GM12874 (cell line): ENCODE measurements around the gene THUMPD1.

Source experiments
- CTCF ChIP-seq: IDR thresholded peaks from 2 replicates; pipeline ENCODE4 v1.5.1; 2011; ENCODE audit warnings: low read depth, mild to moderate bottlenecking, control low read depth, low read length, moderate library complexity; ENCODE audit not compliant: insufficient read depth

Gene THUMPD1, protein sequence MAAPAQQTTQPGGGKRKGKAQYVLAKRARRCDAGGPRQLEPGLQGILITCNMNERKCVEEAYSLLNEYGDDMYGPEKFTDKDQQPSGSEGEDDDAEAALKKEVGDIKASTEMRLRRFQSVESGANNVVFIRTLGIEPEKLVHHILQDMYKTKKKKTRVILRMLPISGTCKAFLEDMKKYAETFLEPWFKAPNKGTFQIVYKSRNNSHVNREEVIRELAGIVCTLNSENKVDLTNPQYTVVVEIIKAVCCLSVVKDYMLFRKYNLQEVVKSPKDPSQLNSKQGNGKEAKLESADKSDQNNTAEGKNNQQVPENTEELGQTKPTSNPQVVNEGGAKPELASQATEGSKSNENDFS

DNA sequence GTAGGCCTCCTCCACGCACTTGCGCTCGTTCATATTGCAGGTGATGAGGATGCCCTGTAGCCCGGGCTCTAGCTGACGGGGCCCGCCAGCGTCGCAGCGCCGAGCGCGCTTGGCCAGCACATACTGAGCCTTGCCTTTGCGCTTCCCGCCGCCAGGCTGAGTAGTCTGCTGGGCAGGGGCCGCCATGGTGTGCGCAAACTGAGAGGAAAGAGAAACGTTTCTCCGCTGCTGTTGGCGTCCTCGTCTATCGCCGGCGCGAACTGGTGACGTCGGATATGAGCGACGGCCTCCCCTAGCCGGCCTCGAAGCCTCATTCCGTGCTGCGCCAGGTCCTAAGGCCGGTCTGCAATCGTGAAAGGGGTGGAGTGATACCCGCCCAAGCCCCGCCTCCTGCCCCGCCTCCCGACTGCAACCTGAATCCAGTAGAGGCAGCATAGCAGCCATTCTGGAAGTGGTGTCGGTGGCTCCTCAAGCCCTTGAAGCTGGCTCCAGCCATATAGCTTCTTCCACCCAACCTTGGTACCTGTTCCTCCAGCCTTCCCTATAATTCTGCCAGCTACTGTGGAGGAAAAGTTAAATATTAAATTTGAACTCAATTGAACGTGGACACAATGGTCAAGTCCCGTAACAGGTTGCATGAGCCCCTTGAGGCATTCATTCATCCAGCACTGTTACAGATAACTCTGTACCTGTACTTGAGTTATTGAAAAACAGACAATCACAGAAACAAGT lies at the start of gene THUMPD1:
Gene THUMPD1, minus strand, starts transcription at position 265 of the 732 bp plus-strand sequence. Its CDS starts 79 bp downstream, at position 186.
- no peak for TF ChIP-seq CTCF

- TF ChIP-seq CTCF: no peak
These were observed 47.5 kb upstream of the THUMPD1 start for GRCh38 chr16:20789130-20789529.

DNA sequence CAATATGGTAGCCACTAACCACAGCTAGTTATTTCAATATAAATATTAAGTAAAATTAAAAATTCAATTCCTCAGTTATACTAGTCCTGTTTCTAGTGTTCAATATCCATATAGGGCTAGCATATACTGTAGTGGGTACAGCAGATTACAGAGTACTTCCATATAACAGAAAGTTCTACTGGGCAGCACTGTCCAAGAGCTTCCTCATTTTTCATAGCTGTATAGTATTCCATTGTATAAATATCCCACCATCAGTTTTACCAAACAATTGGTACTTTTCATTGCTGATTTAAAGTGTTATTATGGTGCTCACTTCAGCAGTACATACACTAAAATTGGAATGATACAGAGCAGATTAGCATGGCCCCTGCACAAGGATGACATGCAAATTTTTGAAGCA lies 42.6 kb upstream of the THUMPD1 start:
- no peak for TF ChIP-seq CTCF

GRCh38 chr16:20782470-20782869 lies 40.9 kb upstream of the THUMPD1 start:
- no peak for TF ChIP-seq CTCF

DNA sequence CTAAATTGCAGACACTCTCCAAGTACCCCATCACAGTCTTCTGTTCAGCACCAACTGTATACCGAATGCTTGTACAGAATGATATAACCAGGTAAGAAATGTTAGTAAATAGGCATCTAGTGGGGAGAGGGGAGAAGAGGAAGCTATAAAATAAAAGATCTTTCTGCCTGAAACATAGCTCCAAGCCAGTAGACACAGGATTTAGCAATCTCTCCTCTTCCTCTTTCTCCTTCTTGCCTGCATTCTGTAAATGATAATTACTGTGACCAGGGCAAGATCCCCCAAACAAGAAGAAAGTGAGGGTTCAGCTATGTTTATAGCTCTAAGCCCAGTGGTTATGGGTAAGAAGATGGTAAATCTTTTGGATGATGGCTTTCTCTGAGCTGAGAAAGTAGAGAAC lies 40.1 kb upstream of the THUMPD1 start:
- no peak for TF ChIP-seq CTCF

GRCh38 chr16:20774703-20775362 lies 33.2 kb upstream of the THUMPD1 start:
- TF ChIP-seq CTCF: peak; percentile 92

DNA sequence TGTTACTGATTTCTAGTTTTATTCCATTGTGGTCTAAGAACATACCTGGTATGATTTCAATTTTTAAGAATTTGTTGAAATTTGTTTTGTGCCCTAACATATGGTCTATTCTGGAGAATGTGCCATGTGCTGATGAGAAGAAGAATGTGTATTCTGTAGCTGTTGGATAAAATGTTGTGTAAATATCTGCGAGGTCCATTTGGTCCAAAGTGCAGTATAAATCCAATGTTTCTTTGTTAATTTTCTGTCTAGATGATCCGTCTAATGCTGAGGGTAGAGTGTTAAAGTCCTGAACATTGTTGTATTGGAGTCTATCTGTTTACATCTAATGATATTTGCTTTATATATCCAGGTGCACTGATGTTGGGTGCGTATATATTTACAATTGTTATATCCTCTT lies 32.1 kb upstream of the THUMPD1 start:
- no peak for TF ChIP-seq CTCF
